ENCODE measurements around the gene TMEM200B.

DNA sequence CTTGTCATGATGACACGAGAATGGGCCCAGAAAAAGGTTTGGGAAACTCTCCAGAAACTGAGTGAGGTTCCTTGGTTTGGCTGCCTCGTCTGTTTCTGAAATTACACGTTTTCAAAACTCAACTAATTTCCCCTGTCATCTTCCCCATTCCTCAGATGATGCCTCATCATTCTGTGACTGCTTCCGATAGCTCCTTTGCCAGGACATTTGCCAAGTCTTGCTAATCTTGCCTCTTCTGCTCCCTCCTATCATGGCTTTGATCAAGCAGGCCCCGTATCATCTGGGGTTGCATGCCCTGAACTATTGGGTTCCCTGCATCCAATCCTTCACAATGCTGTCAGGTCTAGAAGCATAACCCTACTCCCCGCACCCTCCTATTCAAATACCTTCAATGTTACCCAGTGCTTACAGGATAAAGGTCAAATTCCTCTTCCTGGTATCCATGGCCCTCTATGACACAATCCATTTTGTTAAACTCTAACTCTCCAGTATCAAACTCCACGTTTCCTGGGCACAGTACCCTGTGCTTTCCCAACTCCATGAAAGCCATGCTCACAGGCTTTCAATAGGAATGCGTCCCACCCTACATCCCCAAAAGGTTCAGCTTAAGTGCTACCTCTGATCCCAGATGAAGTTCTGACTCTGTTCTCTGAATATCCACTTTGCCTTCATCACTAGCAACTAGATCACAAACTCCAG is 22.2 kb upstream of the TMEM200B start:
- no peak for TF ChIP-seq POLR2A (IDR thresholded peaks at IDR 0.05)
- TF ChIP-seq, protein P1, sequence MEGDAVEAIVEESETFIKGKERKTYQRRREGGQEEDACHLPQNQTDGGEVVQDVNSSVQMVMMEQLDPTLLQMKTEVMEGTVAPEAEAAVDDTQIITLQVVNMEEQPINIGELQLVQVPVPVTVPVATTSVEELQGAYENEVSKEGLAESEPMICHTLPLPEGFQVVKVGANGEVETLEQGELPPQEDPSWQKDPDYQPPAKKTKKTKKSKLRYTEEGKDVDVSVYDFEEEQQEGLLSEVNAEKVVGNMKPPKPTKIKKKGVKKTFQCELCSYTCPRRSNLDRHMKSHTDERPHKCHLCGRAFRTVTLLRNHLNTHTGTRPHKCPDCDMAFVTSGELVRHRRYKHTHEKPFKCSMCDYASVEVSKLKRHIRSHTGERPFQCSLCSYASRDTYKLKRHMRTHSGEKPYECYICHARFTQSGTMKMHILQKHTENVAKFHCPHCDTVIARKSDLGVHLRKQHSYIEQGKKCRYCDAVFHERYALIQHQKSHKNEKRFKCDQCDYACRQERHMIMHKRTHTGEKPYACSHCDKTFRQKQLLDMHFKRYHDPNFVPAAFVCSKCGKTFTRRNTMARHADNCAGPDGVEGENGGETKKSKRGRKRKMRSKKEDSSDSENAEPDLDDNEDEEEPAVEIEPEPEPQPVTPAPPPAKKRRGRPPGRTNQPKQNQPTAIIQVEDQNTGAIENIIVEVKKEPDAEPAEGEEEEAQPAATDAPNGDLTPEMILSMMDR (IDR thresholded peaks at IDR 0.05): no peak

All from testis (tissue), 2 donors.